Measurements from ENCODE around the gene PTPN14. TPM values are rescaled to one million over a fixed set of nuclear protein-coding genes. Genes with fewer than 3 reads are reported as not detected.

PTPN14 gene
- total and polyA plus RNA-seq, 2 experiments from 2014 or later = 18.7 to 70.2 TPM

- Histone ChIP-seq H3K79me2 (replicated peaks; ENCODE audit: insufficient read depth) (no peaks in the 10 kb centered on the region), H2AFZ (no peak overlapping the region), H3K4me1 (ENCODE audit: insufficient read depth) (peaks cover 21% of the 10 kb centered on the region), H3K27ac (ENCODE audit: low read depth) (no peak overlapping the region), H3K27me3 (ENCODE audit: insufficient read depth) (no peaks in the 10 kb centered on the region), H3K4me3 (no peak overlapping the region), H3K36me3 (ENCODE audit: insufficient read depth) (no peaks in the 10 kb centered on the region; the same call in 1 of the 2 replicates), H3K4me2 (no peak overlapping the region), H3F3A (replicated peaks; ENCODE audit: low read depth) (no peaks in the 10 kb centered on the region), H3K9me2 (ENCODE audit: insufficient read depth) (no peaks in the 10 kb centered on the region), H4K20me1 (replicated peaks; ENCODE audit: insufficient read depth) (no peaks in the 10 kb centered on the region; the same call in 1 of the 2 replicates)
- Mint-ChIP-seq H3K36me3 (ENCODE audit: low read depth) (peaks cover 30% of the 10 kb centered on the region), H3K9me3 (no peaks in the 10 kb centered on the region), H3K4me3 (no peak overlapping the region), H3K27ac (no peak overlapping the region; the same call in 1 of the 2 replicates), H3K27me3 (ENCODE audit: insufficient read depth, low read depth, poor library complexity) (peaks cover 3% of the 10 kb centered on the region), H3K4me1 (peaks cover 32% of the 10 kb centered on the region)
- DNase-seq (ENCODE audit: low spot score) (no peak), ATAC-seq (no peak)
- no peak for TF ChIP-seq NANOG (IDR thresholded peaks at IDR 0.05; ENCODE audit: borderline replicate concordance)
- no peak for TF ChIP-seq EZH2phosphoT487 (IDR thresholded peaks at IDR 0.05; ENCODE audit: unreplicated experiment)
- no peak for TF ChIP-seq EZH2 (IDR thresholded peaks at IDR 0.05; ENCODE audit: low read depth, unreplicated experiment)
- TF ChIP-seq ZNF114 (CRISPR knock-in tag; IDR thresholded peaks at IDR 0.05) = no peak
- no peak for TF ChIP-seq CTCF (conservative IDR thresholded peaks at IDR 0.05; ENCODE audit: low read depth in 2 of 2)
- no peak for TF ChIP-seq REST (IDR thresholded peaks at IDR 0.05; ENCODE audit: unreplicated experiment)
- no peak for TF ChIP-seq ZNF331 (CRISPR knock-in tag; IDR thresholded peaks at IDR 0.05; ENCODE audit: low read depth)
- TF ChIP-seq STAT1 (IDR thresholded peaks at IDR 0.05; ENCODE audit: unreplicated experiment) = no peak
- no peak for TF ChIP-seq CREB1 (CRISPR knock-in tag; IDR thresholded peaks at IDR 0.05; ENCODE audit: low read depth)
- no peak for TF ChIP-seq ETS1 (IDR thresholded peaks at IDR 0.05)
- TF ChIP-seq POLR2AphosphoS5 (IDR thresholded peaks at IDR 0.05; ENCODE audit: low read depth) = no peak
- TF ChIP-seq ZNF462 (CRISPR knock-in tag; IDR thresholded peaks at IDR 0.05) = no peak
- TF ChIP-seq JUNB (IDR thresholded peaks at IDR 0.05; ENCODE audit: unreplicated experiment) = no peak
Observed at GRCh38 chr1:214393086-214393485, 158.3 kb downstream of the PTPN14 start.

All from GM23338 (cell line).